ENCODE data around the gene PCK1.

DNA sequence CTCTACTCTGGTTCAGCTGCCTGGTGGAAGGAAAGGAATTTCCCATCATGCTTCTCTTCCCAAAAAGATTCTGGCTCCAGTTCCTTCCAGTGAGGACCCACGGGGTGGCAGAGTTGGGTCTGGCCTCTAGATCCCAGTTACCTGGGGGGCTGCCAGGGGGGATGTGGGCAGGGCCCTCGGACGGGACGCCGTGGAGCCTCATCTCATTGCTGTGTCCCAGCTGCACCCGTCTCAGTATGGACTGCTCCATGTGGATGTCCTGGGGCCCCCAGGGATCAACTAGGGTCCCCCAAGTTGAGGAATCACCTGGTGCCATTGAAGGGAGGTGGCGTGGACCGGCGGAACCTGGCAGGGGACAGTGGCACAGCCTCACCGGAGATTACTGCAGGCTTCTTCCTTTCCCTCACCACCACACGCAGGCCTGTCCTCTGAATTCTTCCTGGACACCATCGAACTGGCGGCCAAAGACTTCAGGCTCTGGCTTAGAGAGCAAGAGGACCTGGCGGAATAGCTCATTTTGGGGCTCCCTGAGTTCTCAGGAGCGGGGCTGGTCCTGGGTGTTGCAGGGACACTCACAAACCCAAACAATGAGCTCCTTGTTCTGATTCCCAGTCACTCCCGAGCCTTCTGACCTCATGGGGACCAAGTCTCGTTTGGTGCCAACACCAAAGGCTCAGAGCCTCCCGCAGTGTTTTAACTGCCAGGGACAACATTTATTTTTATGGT, 50.8 kb downstream of the PCK1 start:
- TF ChIP-seq YY1 (IDR thresholded peaks at IDR 0.05) (no peak), RAD21 (IDR thresholded peaks at IDR 0.05) (no peak)
- TF ChIP-seq, protein P1, sequence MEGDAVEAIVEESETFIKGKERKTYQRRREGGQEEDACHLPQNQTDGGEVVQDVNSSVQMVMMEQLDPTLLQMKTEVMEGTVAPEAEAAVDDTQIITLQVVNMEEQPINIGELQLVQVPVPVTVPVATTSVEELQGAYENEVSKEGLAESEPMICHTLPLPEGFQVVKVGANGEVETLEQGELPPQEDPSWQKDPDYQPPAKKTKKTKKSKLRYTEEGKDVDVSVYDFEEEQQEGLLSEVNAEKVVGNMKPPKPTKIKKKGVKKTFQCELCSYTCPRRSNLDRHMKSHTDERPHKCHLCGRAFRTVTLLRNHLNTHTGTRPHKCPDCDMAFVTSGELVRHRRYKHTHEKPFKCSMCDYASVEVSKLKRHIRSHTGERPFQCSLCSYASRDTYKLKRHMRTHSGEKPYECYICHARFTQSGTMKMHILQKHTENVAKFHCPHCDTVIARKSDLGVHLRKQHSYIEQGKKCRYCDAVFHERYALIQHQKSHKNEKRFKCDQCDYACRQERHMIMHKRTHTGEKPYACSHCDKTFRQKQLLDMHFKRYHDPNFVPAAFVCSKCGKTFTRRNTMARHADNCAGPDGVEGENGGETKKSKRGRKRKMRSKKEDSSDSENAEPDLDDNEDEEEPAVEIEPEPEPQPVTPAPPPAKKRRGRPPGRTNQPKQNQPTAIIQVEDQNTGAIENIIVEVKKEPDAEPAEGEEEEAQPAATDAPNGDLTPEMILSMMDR (IDR thresholded peaks at IDR 0.05; ENCODE audit: low read depth, low read length, missing input control), result no peak
- TF ChIP-seq, protein P2, sequence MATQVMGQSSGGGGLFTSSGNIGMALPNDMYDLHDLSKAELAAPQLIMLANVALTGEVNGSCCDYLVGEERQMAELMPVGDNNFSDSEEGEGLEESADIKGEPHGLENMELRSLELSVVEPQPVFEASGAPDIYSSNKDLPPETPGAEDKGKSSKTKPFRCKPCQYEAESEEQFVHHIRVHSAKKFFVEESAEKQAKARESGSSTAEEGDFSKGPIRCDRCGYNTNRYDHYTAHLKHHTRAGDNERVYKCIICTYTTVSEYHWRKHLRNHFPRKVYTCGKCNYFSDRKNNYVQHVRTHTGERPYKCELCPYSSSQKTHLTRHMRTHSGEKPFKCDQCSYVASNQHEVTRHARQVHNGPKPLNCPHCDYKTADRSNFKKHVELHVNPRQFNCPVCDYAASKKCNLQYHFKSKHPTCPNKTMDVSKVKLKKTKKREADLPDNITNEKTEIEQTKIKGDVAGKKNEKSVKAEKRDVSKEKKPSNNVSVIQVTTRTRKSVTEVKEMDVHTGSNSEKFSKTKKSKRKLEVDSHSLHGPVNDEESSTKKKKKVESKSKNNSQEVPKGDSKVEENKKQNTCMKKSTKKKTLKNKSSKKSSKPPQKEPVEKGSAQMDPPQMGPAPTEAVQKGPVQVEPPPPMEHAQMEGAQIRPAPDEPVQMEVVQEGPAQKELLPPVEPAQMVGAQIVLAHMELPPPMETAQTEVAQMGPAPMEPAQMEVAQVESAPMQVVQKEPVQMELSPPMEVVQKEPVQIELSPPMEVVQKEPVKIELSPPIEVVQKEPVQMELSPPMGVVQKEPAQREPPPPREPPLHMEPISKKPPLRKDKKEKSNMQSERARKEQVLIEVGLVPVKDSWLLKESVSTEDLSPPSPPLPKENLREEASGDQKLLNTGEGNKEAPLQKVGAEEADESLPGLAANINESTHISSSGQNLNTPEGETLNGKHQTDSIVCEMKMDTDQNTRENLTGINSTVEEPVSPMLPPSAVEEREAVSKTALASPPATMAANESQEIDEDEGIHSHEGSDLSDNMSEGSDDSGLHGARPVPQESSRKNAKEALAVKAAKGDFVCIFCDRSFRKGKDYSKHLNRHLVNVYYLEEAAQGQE (IDR thresholded peaks at IDR 0.05), result no peak
